ENCODE results near the gene CCDC50.

Gene CCDC50

DNA sequence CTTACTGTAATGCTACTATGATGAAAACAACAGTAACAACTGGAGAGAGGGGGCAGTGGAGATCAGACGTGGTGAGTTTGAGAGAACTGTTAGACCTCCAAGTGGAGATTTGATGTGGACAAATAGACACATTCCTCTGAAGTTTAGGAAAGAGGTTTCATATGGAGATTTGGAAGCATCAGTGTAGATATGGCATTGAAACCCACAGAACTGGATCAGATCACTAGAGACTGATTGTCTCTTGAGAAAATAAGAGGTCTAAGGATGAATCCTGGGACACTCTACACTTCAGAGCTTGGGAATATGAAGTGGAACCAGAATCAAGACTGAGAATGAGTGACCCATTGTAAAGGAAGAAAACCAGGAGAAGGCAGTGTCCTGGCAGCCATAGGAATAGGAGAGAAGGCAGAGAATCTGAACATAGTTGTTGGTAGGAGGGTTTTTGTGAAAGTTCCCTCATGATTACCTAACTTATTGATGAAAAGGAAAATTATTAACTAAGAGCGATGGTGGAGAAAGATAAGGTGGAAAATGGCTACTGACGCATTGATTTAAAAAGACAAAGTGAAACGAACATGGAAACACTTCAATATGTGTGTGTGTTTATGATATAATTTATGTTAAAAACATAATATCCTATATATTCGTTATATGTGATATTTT lies 102.1 kb downstream of the CCDC50 start:
- no peak for DNase-seq

DNA sequence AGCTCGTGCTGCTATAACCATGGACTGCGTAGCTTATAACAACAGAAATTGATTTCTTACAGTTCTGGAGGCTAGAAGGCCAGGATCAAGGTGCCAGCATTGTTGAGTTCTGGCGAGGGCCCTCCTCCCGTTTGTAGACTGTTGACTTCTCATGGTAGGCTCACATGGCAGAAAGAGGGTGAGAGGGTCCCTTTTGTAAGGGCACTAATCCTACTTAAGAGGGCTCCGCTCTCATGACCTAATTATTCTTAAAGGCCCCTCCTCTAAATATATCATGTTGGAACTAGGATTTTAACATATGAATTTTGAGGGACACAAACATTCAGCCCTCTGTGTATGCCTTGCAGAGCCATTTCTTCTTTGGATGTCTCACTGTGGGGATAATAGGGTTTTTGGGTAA lies 103.0 kb downstream of the CCDC50 start:
- no peak for DNase-seq

DNA sequence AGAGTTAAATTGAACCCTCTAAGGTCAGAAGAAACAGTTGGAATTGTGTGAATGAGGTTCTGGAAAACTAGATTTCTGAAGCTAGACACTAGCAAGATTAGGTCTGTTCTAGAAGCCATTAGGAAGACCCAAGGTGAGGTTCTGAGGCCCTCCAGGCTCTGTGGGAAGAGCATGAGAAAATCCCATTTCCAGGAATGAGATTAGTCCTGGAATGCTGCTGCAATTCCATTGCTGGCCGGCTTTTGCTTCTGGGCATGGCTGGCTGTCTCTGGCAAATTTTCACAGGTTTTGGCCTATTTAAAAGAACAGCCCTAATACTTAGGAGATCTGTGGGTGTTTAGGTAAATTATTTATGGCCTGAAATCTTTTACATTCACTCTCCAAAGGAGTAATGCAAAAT lies 104.8 kb downstream of the CCDC50 start:
- DNase-seq = no peak

DNA sequence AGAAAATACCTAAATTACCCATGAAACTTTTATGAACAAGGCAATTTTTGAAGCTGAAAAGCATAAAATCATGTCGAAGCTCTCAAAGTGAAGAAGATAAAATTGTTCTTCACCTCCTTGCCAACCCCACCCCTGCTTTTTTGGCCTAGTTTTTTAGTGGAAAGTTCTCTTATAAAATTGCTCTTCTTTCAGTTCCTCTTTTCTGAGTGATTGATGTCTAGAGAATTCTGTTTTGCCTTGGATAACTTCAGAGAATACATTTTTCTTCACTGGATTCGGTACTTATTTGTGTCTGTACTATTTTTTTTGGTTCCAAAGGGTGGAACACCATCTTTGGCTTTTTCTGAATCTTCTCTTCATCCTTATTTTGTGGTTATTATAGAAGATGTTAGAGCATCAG lies 106.8 kb downstream of the CCDC50 start:
- peak; percentile 47 for DNase-seq

DNA sequence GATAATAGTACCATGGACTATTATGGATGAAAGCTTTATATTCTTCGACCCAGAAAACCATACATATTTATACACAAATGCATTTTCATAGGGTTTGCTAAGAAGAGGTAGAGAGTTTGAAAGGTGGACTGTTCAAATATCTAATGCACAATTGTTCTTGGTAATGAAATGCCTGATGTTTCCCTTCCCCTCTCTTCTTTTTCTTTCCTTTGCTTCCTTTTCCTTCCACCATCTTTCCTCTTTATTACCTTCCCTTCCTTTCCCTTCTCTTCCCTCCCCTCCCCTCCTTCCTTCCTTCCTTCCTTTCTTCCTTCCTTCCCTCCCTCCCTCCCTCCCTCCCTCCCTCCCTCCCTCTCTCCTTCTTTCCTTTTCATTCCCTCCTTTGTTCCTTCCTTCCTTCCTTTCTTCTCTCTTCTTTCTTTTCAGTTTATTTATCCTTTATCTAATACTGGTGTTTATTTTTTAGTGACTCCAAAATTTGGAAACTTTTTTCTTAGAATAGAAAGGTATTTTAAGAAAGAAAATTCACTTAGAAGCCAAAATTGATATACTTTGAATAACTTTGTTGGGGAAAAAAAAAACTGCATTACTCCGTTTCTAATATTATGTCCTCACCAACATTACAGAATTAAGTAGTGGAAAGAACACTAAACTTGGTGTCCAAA lies 109.1 kb downstream of the CCDC50 start:
- DNase-seq = no peak

DNA sequence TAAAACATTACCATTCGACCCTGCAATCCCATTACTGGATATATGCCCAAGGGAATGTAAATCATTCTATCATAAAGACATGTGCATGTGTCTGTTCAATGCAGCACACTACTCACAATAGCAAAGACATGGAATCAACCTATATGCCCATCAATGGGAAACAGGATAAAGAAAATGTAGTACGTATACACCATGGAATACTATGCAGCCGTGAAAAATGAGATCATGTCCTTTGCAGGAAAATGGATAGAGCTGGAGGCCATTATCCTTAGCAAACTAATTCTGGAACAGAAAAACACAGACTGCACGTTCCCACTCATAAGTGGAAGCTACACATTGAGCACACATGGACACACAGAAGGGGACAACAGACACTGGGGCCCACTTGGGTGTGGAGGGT lies 111.3 kb downstream of the CCDC50 start:
- DNase-seq = no peak

DNA sequence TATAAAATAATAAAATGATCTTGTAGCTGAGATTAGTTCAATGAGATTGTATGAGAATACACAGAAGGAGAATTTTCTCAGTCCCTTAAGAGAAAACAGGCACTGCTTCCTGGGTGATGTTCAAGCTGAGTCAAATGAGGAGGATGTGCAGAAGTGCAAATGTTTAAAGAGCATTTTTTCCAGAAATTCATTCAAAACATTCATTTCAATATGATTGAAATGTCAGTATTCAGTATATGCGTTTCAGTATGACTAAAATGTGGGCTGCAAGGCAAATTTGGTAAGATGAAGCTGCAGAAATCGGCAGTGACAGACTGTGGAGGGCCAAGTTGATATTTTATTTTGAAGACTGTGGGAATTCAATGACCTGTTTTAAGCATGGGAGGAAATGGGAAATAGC lies 112.5 kb downstream of the CCDC50 start:
- no peak for DNase-seq

DNA sequence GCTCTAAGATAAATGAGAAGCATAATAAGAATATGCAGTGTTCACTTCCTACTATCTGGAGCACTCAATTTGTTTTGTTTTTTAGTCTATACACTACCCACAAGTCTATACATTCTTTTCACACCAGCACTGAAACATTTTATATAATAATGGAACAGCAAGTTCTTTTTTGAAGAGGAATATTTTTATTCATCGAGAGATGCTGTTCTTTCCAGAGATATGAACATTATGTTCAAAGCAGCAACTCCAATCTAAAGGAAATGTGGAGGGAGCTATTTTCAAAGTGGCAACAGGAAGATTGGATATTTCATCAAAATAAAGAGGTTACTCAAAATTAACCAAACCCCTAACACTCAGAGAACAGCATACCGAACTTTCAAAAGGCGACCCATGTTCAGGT lies 115.4 kb downstream of the CCDC50 start:
- no peak for DNase-seq
